Epithelial cell of esophagus (primary cell): ENCODE results near the gene CCT2.
"Not testable (repeated sequence)": the region's sequence is repeated elsewhere in the genome, so short reads cannot be mapped to it uniquely, and the experiment has no call there.

Experiments
- DNase-seq: peaks from one replicate; pipeline ENCODE4 v3.0.0; 2010; ENCODE audit warnings: low read depth
- H3K4me3 ChIP-seq: 2 replicates; pipeline ENCODE4 v1.5.1; 2011; ENCODE audit warnings: mild to moderate bottlenecking, low read length, control low read depth
- TF ChIP-seq, protein P1 (sequence below): IDR thresholded peaks from 2 replicates; pipeline ENCODE4 v1.5.1; 2011; ENCODE audit warnings: low read depth, mild to moderate bottlenecking, low read length, control low read depth, inconsistent platforms; ENCODE audit not compliant: insufficient read depth; ENCODE audit errors: missing control alignments

The CCT2 gene

DNA sequence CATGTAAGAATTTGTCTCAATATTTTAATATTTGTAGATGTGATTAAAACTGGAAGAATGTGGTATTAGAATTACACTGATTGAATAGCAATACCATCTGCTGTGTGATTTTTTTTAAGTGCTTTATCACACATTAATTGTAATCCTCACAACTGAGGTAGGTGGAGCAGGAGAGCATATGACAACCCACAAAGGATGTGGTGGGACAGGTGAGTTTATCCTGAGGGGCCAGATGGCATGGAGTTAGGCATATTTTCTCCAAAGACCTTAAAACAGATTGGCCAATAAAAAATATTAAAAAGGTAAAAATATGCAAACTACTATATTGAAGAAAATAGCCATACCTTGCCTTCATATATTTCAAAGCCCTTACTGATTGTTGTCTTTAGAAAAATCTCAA is 17.7 kb downstream of the CCT2 start:
- no peak for DNase-seq
- TF ChIP-seq, protein P1, sequence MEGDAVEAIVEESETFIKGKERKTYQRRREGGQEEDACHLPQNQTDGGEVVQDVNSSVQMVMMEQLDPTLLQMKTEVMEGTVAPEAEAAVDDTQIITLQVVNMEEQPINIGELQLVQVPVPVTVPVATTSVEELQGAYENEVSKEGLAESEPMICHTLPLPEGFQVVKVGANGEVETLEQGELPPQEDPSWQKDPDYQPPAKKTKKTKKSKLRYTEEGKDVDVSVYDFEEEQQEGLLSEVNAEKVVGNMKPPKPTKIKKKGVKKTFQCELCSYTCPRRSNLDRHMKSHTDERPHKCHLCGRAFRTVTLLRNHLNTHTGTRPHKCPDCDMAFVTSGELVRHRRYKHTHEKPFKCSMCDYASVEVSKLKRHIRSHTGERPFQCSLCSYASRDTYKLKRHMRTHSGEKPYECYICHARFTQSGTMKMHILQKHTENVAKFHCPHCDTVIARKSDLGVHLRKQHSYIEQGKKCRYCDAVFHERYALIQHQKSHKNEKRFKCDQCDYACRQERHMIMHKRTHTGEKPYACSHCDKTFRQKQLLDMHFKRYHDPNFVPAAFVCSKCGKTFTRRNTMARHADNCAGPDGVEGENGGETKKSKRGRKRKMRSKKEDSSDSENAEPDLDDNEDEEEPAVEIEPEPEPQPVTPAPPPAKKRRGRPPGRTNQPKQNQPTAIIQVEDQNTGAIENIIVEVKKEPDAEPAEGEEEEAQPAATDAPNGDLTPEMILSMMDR, result no peak

DNA sequence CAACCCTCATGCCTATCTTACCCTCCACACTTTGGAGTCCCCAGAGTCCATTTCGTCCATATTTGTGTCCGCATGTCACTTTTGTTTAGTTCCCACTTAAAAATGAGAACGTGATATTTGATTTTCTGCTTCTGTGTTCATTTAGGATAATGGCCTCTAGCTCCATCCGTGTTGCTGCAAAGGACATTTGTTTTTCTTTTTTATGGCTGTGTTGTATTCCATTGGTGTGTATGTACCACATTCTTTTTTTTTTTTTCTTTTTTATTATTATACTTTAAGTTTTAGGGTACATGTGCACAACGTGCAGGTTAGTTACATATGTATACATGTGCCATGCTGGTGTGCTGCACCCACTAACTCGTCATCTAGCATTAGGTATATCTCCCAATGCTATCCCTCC is 18.3 kb downstream of the CCT2 start:
- not testable (repeated sequence) for DNase-seq, H3K4me3 ChIP-seq

More for the DNA sequence above, 17.7 kb downstream of the CCT2 start:
- H3K4me3 ChIP-seq, result no peak overlapping the region

DNA sequence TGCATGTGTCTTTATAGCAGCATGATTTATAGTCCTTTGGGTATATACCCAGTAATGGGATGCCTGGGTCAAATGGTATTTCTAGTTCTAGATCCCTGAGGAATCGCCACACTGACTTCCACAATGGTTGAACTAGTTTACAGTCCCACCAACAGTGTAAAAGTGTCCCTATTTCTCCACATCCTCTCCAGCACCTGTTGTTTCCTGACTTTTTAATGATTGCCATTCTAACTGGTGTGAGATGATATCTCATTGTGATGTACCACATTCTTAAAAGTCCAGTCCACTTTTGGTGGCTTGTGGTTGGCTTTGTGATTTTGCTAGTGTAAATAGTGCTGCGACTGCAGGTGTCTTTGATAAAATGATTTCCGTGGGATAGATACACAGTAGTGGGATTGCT is 19.0 kb downstream of the CCT2 start:
- not testable (repeated sequence) for H3K4me3 ChIP-seq, DNase-seq

DNA sequence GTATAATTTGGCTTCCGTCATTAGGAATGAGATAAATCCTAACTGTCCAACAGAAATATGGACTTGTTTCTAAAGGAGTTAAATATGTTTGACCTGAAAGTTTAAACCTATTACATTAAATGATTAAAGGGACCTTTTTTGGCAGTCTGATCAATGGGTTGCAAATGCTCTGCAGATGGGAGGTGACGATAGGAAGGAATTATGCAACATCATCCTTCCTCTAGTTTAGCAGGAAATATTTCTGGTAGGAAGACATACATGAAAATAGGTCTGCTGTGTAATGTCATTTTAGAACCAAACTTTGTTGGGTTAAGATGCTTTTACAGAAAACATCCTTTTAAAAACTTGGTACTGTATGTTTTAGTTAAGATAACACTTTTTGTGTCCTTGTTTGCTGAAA is 22.9 kb downstream of the CCT2 start:
- no peak for DNase-seq
- TF ChIP-seq, protein P1, result no peak
- H3K4me3 ChIP-seq, result no peak overlapping the region

DNA sequence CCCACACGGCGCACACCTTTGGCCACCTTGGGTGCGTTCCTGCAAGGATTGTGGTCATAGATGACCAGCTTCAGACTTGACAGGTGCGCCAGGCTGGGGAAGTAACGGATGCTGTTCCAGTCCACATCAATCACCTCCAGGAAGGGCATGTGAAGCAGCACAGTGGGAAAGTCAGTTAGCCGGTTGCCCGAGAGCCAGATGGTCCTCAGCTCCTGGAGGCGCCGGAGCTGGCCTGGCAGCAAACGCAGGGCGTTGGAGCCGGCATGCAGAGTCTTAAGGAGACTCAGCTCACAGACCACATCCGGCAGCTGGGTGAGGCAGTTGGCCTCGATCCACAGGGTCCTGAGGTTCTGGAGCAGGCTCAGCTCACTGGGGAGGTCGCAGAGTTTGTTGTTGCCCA is 24.9 kb downstream of the CCT2 start:
- no peak for DNase-seq
- H3K4me3 ChIP-seq, result no peak overlapping the region
- TF ChIP-seq, protein P1, result no peak

DNA sequence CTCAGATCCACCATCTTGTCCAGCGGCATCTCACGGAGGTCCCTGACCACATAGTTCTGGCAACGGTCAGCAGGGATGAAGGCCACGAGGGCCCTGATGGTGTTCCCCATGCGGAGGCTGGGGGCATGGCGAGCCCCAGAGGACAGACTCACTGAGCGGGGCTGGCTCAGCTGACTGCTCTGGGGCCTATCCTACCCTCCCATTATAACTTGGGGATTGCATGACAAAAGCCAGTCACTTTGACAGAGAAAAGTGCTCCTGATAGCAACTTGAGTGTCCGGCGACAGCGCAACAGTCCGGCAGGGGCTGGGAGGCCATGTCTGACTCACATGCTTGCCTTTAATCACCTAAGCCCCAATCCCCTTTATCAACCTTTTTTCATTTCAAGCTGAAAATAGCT is 25.5 kb downstream of the CCT2 start, which contains the start of gene LRRC10:
TSS of gene LRRC10 (minus strand) at position 179 of the 400 bp plus-strand sequence. CDS start at position 110, 69 bp downstream.
- DNase-seq, result no peak
- TF ChIP-seq, protein P1, result no peak
- no peak within 1 kb of the TSS for H3K4me3 ChIP-seq

DNA sequence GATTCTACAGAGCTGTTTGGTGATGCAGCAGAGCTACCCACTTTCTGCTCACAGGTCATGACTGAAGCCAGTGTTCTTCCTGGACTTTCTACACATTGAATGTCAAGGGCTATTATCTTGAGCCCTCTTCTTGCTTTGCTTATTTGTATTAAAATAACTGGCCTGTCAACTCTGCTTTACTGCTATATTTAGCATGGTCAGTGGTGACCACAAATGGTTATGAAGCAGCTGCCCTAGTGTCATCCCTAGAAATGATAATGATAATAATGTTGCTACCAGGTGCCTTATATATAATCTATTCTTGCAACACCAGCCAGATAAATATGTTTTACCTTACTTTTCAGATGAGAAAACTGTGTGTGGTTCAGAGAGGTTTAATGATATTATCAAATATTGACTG is 28.1 kb downstream of the CCT2 start:
- TF ChIP-seq, protein P1, result no peak
- no peak overlapping the region for H3K4me3 ChIP-seq
- no peak for DNase-seq

DNA sequence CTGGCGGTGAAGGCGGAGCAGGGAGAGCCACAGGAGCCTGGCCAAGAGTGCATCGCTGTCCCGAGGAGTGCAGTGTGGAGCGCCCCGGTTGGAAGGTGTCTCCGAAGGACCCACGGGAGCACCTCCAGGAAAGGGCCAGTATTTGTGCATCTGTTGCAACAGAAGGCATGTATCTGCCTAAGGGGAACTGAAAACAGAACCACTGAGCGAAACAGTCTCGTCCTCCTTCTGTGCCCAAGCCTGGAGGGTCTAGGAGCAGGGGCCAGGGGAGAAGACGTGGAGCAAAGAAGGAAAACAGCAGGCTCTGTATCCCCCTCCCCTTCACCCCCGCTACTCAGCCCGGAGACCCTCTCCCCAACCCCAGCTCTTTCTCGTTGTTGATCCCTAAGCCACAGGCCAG is 30.8 kb downstream of the CCT2 start:
- TF ChIP-seq, protein P1, result no peak
- DNase-seq, result no peak

More for the DNA sequence above, 30.8 kb downstream of the CCT2 start:
- H3K4me3 ChIP-seq, result no peak overlapping the region
